Fibroblast of peridontal ligament (primary cell): ENCODE results near the gene TMED1.

Experiments used
- DNase-seq: peaks from one replicate; pipeline ENCODE4 v3.0.0-alpha.2; 2010; ENCODE audit errors: extremely low read depth

The TMED1 gene

DNA sequence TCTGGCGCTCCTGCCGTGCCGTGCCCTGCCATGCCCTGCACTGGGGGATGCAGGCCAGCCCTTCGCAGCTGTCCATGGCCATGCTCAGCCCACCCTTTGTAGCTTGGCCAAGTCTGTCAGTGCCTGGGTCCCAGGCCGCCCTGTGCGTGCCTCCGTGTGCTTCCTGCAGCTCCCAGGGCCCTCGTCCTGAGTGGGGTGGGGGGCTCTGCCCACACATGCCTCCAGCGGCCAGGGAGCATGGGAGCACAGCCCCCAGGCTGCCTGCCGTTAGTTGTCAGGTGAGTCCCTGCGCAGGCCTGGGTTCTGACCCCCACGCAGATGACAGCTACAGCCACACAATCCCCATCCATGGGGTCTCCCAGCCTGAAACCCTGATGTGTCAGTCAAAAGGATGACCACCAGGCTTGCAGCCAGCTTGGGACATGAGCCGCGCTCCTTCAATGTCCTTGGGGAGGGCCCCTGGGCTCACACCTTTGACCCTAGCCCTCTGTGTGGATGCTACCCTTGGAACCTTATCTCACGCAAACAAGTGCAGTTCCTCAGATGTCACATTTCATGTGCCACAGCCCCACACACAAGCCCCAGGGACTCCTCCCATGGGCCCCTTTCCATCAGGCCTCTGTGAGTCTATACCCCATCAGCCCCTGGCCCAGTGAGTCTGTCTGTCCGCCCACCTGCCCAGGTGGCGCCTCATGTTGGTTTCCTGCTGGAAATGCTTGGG is 24.5 kb downstream of the TMED1 start:
- DNase-seq = no peak

DNA sequence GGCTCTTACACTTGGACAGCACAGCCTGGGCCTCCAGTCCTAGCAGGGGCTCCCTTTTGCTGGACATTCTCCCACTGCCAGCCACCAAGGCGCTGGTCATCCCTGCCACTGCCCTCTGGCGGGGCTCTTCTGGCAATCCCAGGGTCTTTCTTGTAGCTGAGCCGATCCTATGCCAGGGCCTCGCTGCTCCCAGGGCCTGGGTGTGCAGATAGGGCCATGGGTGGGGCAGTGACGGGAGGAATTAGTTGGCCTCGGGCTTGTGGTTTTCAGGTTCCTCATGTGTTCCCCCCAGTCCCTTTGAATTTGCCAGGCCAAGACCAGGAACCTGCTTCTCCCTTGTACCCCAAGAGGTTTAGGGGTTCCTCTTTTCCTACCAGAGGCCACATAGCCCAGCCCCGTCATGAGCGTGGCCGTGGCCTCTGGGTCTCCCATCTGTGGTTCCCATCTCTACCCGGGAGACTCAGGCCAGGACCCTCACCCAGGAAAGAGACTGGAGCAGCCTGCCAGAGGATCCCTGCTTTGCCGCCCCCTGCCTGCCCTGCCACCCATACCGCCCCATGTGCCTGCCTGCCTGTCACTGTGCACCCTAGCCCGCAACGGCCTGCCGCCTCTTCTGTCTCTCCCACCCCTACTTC is 26.2 kb downstream of the TMED1 start:
- DNase-seq = no peak

DNA sequence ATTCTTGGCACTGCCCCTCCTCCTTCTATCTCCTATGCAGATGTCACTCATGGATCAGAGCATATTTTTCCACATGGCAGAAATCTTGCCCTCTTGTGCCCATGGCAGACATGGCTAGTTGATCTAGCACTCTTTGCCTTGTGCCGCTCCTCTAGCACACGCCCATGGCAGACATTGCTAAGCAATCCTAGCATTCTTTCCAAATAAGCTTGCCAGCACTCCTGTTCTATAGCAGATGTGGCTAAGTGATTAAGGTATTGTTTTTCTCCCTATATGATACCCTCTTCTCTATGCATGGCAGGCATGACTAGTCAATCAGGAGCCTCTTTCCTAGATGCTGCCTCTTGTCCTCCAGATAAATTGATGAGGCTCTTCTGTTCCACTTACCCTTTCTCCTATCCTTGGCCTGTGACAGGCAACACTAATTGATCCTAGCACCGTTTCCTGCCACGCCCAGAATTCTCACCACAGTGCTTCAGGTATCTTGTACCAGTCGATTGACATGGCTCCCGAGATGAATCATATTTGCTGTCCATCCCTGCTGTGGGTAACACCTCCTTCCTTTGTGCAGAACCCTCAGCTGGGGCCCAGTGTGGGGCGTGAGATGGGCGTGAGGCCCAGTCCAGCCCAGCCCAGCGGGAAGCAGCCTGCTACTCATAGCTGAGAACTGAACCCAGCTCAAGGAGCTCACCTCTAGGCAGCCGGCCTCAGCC is 26.9 kb downstream of the TMED1 start:
- DNase-seq = peak; percentile 36

DNA sequence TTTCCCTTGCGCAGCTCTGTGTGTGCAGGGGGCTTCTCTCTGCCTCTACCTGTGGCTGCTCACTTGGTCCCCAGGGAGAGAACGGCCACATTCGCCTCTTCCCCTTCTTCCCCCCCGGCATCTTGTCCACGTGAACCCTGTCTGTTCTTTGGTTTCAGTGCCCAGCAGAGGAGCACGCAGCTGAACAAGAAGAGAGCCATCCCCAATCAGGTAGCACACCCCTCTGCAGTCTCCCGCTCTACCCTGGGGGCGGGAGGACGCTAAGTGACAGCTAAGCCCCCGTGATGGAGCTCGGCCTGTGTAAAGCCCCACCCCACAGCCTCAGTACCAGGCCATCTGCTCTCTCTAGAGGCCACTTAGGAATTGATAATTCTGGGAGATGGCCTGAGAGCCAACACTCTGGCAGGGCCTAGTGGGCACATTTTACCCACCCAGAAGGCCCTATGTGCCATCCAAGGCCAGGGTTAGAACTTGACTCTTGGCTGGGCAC is 30.2 kb downstream of the TMED1 start:
- no peak for DNase-seq

DNA sequence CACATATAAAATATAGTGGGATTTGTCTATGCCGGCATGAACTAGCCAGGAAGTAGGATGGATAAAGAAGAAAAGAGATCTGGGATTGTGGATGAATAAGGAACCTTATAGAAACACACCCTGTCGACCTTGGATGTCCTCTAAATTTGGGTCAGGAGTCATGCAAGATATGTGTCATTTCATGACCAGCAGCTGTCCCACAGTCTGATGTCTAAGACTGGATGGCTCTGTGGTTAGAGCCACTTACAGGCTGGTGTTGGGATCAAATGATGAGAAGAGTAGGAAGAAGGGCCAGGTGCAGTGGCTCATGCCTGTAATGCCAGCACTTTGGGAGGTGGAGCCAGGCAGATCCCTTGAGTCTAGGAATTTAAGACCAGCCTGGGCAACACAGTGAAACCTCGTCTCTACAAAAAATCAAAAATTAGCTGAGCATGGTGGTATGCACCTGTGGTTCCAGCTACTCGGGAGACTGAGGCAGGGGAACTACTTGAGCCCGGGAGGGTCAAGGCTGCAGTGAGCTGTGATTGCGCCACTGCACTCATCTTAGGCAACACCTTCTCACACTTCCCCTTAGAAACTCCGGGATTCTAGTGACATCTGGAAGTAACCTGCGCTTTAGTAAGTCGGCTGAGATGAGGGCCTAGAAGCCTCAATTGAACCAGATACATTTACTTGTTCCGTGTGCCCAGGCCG is 30.8 kb downstream of the TMED1 start:
- no peak for DNase-seq

DNA sequence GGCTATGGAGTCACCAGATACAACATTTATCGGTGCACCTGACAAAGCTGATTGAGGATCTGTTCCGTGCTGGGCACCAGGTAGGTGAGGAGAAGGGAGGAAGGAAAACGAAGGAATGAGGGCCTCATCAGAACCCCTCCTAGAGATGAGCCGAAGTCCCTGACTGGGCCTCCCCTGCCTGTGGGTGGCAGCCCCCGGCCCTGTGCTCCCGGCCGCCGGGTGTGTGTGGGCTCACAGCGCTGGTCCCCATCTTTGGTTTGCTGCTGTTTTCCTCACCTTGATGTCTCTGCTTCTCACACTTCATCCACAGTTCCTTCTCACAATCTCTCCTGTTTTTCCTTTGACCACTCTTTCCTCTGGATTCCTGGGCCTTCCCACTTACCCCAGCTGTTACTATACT is 32.8 kb downstream of the TMED1 start:
- DNase-seq = no peak

DNA sequence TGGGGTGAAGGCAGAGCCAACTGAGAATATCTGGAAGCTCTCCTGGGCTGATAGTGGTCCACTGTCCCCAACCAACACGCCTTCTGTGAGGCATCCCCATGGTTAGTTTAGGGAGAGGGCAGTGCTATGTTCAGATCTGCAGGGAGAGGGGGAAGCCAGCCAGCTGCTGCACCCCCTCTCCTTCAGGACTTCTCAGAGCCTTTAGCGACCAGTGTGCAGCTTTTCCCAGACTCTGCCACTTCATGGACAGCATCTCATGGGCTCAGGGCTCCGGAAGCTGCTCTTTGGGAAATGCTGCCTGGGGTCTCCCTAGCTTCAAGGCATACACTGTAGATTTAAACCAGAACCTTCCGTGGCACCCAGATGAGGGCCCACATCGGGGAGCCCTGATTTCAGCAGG is 33.5 kb downstream of the TMED1 start:
- no peak for DNase-seq

DNA sequence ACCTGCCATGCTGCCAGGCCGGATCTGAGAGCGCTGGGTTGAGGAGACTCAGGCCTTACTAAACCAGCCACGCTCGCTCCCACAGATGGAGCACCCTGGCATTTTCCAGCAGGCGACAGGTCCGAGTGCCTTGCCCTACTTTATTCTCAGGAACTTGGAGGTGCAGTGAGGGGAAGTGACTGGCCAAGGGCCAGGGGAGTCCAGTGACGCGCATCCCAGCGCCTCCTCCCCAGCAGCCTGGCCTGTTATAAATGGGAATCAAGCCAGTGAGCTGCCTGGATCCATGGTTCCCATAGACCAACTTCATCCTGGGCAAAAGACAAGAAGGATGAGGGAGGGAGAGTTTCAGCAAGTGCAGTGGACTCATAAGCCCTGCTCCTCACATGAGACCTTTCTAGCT is 35.5 kb downstream of the TMED1 start:
- DNase-seq = no peak

DNA sequence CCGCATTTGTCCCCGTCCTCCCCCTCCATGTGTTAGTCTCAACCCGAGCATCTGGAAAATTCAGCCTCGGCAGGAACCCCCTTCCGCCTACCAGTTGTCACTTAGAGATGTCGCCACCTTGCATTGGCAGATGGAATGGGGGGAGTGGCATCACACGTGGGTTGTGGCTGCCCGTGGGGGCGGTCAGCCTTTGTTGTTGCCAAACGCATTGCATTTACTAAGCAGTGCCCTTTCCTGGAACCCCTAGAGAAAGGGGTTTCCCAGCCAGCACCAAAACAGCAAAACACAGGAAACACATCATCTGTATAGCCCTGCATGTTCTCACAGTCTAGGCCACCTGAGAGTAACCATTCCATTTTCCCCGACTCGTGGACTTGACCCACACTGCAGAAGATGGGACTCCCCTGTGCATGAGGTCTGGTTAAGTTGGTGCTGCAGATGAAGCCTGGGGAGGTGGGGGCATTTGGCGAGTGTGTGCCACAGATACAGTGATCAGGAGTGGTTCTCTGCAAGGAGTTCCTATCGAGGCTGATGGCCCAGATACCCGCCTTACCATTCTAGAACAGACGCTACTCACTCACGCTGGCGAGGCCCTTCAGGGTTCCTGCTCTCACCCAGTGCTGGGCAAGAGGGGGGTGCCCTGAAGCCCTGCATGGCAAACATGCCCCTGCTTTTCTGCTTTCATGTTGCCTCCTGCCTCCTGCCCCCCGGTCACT is 38.3 kb downstream of the TMED1 start:
- no peak for DNase-seq

DNA sequence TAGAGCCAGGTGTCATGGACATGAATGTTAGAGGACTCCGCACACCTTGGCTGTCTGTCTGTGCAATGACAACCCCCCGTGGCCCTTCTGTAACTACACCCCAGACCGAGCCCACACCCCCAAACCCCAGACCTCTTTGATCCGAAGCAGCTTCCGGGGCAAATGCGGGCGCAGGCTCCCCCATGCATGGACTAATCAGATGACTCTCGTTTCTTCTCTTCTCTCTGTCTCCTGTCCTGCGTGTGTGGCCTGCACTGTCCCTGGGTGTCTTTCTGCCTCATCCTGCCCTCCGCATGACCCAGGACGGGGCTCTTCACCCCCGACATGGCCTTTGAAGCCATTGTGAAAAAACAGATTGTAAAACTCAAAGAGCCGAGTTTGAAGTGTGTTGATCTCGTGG is 38.9 kb downstream of the TMED1 start:
- DNase-seq = no peak

DNA sequence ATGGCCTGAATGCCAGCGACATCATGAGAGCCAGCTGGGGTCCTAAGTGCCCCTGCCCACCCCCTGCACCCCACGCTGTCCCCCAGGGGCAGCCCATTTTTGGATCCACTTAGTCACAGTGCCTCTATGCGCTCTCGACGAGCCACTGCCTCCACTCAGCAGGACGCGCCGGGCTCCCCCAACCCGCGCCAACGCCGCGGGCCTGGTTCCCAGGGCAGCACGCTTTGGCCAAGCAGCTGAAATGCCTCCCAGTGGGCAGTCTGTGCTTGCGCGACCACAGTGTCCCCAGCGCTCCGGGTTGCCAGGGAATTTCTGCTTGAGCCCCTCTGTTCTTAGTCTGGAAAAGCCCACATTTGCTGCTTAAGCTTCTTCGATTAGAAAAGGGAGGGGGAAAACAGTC is 39.4 kb downstream of the TMED1 start:
- DNase-seq = no peak

DNA sequence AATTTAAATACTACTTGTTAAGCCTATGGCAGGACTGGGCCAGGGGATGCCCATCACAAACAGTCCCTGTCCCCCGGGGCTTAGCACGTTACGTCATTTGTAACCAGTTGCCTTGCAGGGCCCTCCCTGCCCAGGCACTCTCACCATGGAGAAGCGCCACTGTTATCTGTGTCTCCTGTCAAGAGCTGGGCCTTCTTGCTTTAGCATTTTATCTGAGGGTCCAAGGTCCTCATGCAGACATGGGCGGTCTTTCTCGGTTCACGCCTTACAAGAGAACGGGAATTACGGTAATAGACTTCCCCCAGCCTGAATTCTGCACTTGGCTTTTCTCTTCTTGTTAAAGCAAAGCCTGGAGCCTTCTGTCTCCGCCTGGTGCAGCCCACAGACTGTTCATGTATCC is 46.1 kb downstream of the TMED1 start:
- DNase-seq = no peak

DNA sequence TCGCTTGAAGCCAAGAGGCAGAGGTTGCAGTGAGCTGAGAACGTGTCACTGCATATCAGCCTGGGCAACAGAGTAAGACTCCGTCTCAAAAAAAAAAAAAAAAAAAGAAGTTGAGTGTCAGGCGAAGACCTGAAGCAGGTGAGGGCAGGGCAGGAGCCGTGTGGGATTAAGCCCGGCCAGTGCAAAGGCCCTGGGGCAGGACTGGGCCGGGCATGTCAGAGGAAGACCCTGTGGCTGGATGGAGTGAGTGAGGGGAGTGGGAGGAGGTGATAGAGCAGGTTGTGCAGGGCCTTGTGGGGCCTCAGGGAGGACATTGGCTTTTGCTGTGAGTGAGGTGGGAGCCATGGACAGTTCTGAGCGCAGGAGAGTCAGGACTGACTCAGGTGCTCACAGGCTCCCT is 47.9 kb downstream of the TMED1 start:
- no peak for DNase-seq

DNA sequence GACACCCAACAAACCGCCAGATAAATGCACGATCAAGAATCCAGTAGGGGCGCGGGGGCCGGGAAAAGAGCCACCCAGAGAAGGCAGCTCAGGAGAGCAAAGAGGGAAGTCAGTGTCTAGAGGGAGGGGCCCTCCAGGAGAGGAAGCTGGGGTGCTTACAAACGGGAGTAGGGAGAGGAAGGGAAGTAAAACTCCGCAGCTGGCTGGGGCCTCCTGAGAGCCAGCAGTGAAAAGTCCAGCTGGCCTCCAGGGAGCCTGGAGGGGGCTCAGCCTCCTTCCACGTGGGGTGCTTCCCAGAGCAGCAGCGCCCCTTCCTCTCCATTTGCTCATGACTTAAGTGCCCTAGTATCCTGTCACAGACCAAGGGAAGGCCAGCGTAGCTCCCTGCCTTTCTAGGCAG is 51.8 kb downstream of the TMED1 start:
- DNase-seq = no peak

DNA sequence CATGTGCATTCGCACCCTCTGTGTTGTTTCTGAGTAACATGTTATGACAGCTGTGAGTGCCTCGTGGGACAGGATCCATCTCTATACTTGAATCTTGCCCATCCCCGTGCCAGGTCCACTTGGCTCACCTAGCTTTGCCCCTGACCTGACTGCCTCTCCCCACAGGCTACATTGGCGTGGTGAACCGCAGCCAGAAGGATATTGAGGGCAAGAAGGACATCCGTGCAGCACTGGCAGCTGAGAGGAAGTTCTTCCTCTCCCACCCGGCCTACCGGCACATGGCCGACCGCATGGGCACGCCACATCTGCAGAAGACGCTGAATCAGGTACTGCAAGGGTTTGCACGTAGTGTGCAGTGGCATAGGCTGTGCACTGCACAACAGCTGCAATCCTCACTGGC is 53.2 kb downstream of the TMED1 start:
- DNase-seq = no peak
